ENCODE data around the gene ZNF516. TPM values are rescaled to one million over a fixed set of nuclear protein-coding genes. Genes with fewer than 3 reads are reported as not detected.
"Not testable (repeated sequence)": the region's sequence is repeated elsewhere in the genome, so short reads cannot be mapped to it uniquely, and the experiment has no call there.

The ZNF516 gene
- polyA plus RNA-seq (2013, experiment 1 of 2) = 40.4 TPM
- 42.5 TPM for polyA plus RNA-seq (2013, experiment 2 of 2)

GRCh38 chr18:76495006-76495370, at the start of gene ZNF516:
Gene ZNF516, minus strand, starts transcription at chr18:76495242. Its CDS starts 52,188 bp downstream, at chr18:76443054.
- peak within 1 kb of the TSS; percentile 90 for H2BK15ac ChIP-seq (ENCODE audit: low read length)
- H3K27ac ChIP-seq (replicated peaks; ENCODE audit: low read length) = peak within 1 kb of the TSS; percentile 96
- H2AFZ ChIP-seq (ENCODE audit: low read length) = peak within 1 kb of the TSS; percentile 87
- peak; percentile 56 for DNase-seq (ENCODE audit: low spot score)
- no peaks in the 10 kb centered on the region for H3K36me3 ChIP-seq (replicated peaks in 1 of 2; ENCODE audit: control insufficient read depth in 2 of 2, insufficient read depth in 2 of 2, low read length in 2 of 2)
- no CpG with 5 or more reads among the region's 64 CpGs for WGBS, 2 donors (ENCODE audit: extremely low coverage in 2 of 2, insufficient read length in 2 of 2, insufficient replicate concordance in 1 of 2)
- H2BK120ac ChIP-seq (ENCODE audit: low read depth, low read length) = peak within 1 kb of the TSS; percentile 77
- H3K4me2 ChIP-seq (ENCODE audit: insufficient read depth, low read length, poor library complexity, severe bottlenecking) = peak within 1 kb of the TSS; percentile 85
- H2AK5ac ChIP-seq (ENCODE audit: low read depth, low read length) = peak within 1 kb of the TSS; percentile 88
- H2BK5ac ChIP-seq (ENCODE audit: low read length) = peak within 1 kb of the TSS; percentile 98
- H3K79me1 ChIP-seq (ENCODE audit: low read depth, low read length) = peaks cover 2% of the 10 kb centered on the region
- peak within 1 kb of the TSS; percentile 95 for H3K9ac ChIP-seq (ENCODE audit: low read depth, low read length, poor library complexity)
- no peak within 1 kb of the TSS for H4K8ac ChIP-seq (ENCODE audit: low read depth, low read length)
- H3K14ac ChIP-seq (ENCODE audit: low read length) = peak within 1 kb of the TSS; percentile 85
- H3K4ac ChIP-seq (ENCODE audit: low read length) = peak within 1 kb of the TSS; percentile 97
- H3K18ac ChIP-seq (ENCODE audit: low read length) = peak within 1 kb of the TSS; percentile 98
- H3K4me1 ChIP-seq (ENCODE audit: control insufficient read depth in 2 of 2, insufficient read depth in 1 of 2, low read depth in 1 of 2, low read length in 2 of 2) = peaks cover 9 to 18% of the 10 kb centered on the region in 2 donors
- H3K9me3 ChIP-seq (replicated peaks in 1 of 2; ENCODE audit: control insufficient read depth in 2 of 2, insufficient read depth in 1 of 2, low read depth in 1 of 2, low read length in 2 of 2) = no peaks in the 10 kb centered on the region
- no peak within 1 kb of the TSS for H3K23ac ChIP-seq (ENCODE audit: low read depth, low read length, poor library complexity)
- no peak within 1 kb of the TSS for H2BK12ac ChIP-seq (ENCODE audit: low read length)
- peak within 1 kb of the TSS; percentile 76 to 89 for H3K4me3 ChIP-seq (ENCODE audit: low read length in 2 of 2)
- H4K91ac ChIP-seq (ENCODE audit: low read depth, low read length, poor library complexity) = peak within 1 kb of the TSS; percentile 43
- H3K27me3 ChIP-seq (ENCODE audit: control insufficient read depth in 3 of 3, insufficient read depth in 3 of 3, low read depth in 1 of 3, low read length in 3 of 3) = no peaks in the 10 kb centered on the region

GRCh38 chr18:76538846-76539245, 43.8 kb upstream of the ZNF516 start:
- Histone ChIP-seq H3K23ac (ENCODE audit: low read depth, low read length, poor library complexity) (no peak overlapping the region), H3K18ac (ENCODE audit: low read length) (peak overlapping the region; percentile 87), H2BK120ac (ENCODE audit: low read depth, low read length) (no peak overlapping the region), H2AK5ac (ENCODE audit: low read depth, low read length) (no peak overlapping the region), H3K27ac (replicated peaks; ENCODE audit: low read length) (no peak overlapping the region), H4K8ac (ENCODE audit: low read depth, low read length) (no peak overlapping the region), H3K27me3 (ENCODE audit: control insufficient read depth in 3 of 3, insufficient read depth in 3 of 3, low read depth in 1 of 3, low read length in 3 of 3) (no peaks in the 10 kb centered on the region), H2BK12ac (ENCODE audit: low read length) (no peak overlapping the region), H3K9ac (ENCODE audit: low read depth, low read length, poor library complexity) (no peak overlapping the region), H3K36me3 (replicated peaks in 1 of 2; ENCODE audit: control insufficient read depth in 2 of 2, insufficient read depth in 2 of 2, low read length in 2 of 2) (no peaks in the 10 kb centered on the region), H2BK5ac (ENCODE audit: low read length) (no peak overlapping the region), H3K4me2 (ENCODE audit: insufficient read depth, low read length, poor library complexity, severe bottlenecking) (no peak overlapping the region), H3K9me3 (replicated peaks in 1 of 2; ENCODE audit: control insufficient read depth in 2 of 2, insufficient read depth in 1 of 2, low read depth in 1 of 2, low read length in 2 of 2) (peaks cover 0 to 4% of the 10 kb centered on the region in 2 donors), H2AFZ (ENCODE audit: low read length) (peak overlapping the region; percentile 57), H3K14ac (ENCODE audit: low read length) (no peak overlapping the region), H2BK15ac (ENCODE audit: low read length) (no peak overlapping the region), H3K4me1 (ENCODE audit: control insufficient read depth in 2 of 2, insufficient read depth in 1 of 2, low read depth in 1 of 2, low read length in 2 of 2) (peaks cover 4 to 5% of the 10 kb centered on the region in 2 donors), H3K4me3 (ENCODE audit: low read length in 2 of 2) (no peak overlapping the region), H3K79me1 (ENCODE audit: low read depth, low read length) (no peaks in the 10 kb centered on the region), H4K91ac (ENCODE audit: low read depth, low read length, poor library complexity) (no peak overlapping the region), H3K4ac (ENCODE audit: low read length) (no peak overlapping the region)
- WGBS, 2 donors (ENCODE audit: extremely low coverage in 2 of 2, insufficient read length in 2 of 2, insufficient replicate concordance in 1 of 2) = no CpG with 5 or more reads among the region's 11 CpGs
- DNase-seq (ENCODE audit: low spot score) = no peak

GRCh38 chr18:76537621-76538020, 42.6 kb upstream of the ZNF516 start:
- H3K4me2 ChIP-seq (ENCODE audit: insufficient read depth, low read length, poor library complexity, severe bottlenecking) = no peak overlapping the region
- no peak overlapping the region for H2BK5ac ChIP-seq (ENCODE audit: low read length)
- H3K27me3 ChIP-seq (ENCODE audit: control insufficient read depth in 3 of 3, insufficient read depth in 3 of 3, low read depth in 1 of 3, low read length in 3 of 3) = no peaks in the 10 kb centered on the region
- H4K8ac ChIP-seq (ENCODE audit: low read depth, low read length) = no peak overlapping the region
- no peak overlapping the region for H4K91ac ChIP-seq (ENCODE audit: low read depth, low read length, poor library complexity)
- no peak overlapping the region for H2BK12ac ChIP-seq (ENCODE audit: low read length)
- no peak overlapping the region for H3K14ac ChIP-seq (ENCODE audit: low read length)
- no peak overlapping the region for H2AK5ac ChIP-seq (ENCODE audit: low read depth, low read length)
- H3K4ac ChIP-seq (ENCODE audit: low read length) = no peak overlapping the region
- no peaks in the 10 kb centered on the region for H3K79me1 ChIP-seq (ENCODE audit: low read depth, low read length)
- WGBS, 2 donors (ENCODE audit: extremely low coverage in 2 of 2, insufficient read length in 2 of 2, insufficient replicate concordance in 1 of 2) = no CpG with 5 or more reads among the region's 8 CpGs
- peaks cover 0 to 4% of the 10 kb centered on the region in 2 donors for H3K9me3 ChIP-seq (replicated peaks in 1 of 2; ENCODE audit: control insufficient read depth in 2 of 2, insufficient read depth in 1 of 2, low read depth in 1 of 2, low read length in 2 of 2)
- no peak overlapping the region for H3K4me3 ChIP-seq (ENCODE audit: low read length in 2 of 2)
- H2AFZ ChIP-seq (ENCODE audit: low read length) = no peak overlapping the region
- DNase-seq (ENCODE audit: low spot score) = no peak
- peaks cover 4 to 5% of the 10 kb centered on the region in 2 donors for H3K4me1 ChIP-seq (ENCODE audit: control insufficient read depth in 2 of 2, insufficient read depth in 1 of 2, low read depth in 1 of 2, low read length in 2 of 2)
- H2BK120ac ChIP-seq (ENCODE audit: low read depth, low read length) = no peak overlapping the region
- no peak overlapping the region for H3K23ac ChIP-seq (ENCODE audit: low read depth, low read length, poor library complexity)
- H3K9ac ChIP-seq (ENCODE audit: low read depth, low read length, poor library complexity) = no peak overlapping the region
- H3K36me3 ChIP-seq (replicated peaks in 1 of 2; ENCODE audit: control insufficient read depth in 2 of 2, insufficient read depth in 2 of 2, low read length in 2 of 2) = no peaks in the 10 kb centered on the region
- no peak overlapping the region for H3K18ac ChIP-seq (ENCODE audit: low read length)
- H3K27ac ChIP-seq (replicated peaks; ENCODE audit: low read length) = no peak overlapping the region
- no peak overlapping the region for H2BK15ac ChIP-seq (ENCODE audit: low read length)

- not testable (repeated sequence) for H4K8ac ChIP-seq (ENCODE audit: low read depth, low read length); H3K4me3 ChIP-seq (ENCODE audit: low read length in 2 of 2); H2BK15ac ChIP-seq (ENCODE audit: low read length); H3K4ac ChIP-seq (ENCODE audit: low read length); H2BK5ac ChIP-seq (ENCODE audit: low read length); H2AK5ac ChIP-seq (ENCODE audit: low read depth, low read length); H3K23ac ChIP-seq (ENCODE audit: low read depth, low read length, poor library complexity); H2BK12ac ChIP-seq (ENCODE audit: low read length); H3K27ac ChIP-seq (replicated peaks; ENCODE audit: low read length); H3K4me1 ChIP-seq (ENCODE audit: control insufficient read depth in 2 of 2, insufficient read depth in 1 of 2, low read depth in 1 of 2, low read length in 2 of 2); H3K14ac ChIP-seq (ENCODE audit: low read length); H2AFZ ChIP-seq (ENCODE audit: low read length); H3K18ac ChIP-seq (ENCODE audit: low read length); H3K9ac ChIP-seq (ENCODE audit: low read depth, low read length, poor library complexity); H4K91ac ChIP-seq (ENCODE audit: low read depth, low read length, poor library complexity); DNase-seq (ENCODE audit: low spot score); H3K36me3 ChIP-seq (replicated peaks in 1 of 2; ENCODE audit: control insufficient read depth in 2 of 2, insufficient read depth in 2 of 2, low read length in 2 of 2); H3K27me3 ChIP-seq (ENCODE audit: control insufficient read depth in 3 of 3, insufficient read depth in 3 of 3, low read depth in 1 of 3, low read length in 3 of 3); H3K9me3 ChIP-seq (replicated peaks in 1 of 2; ENCODE audit: control insufficient read depth in 2 of 2, insufficient read depth in 1 of 2, low read depth in 1 of 2, low read length in 2 of 2); H2BK120ac ChIP-seq (ENCODE audit: low read depth, low read length); H3K79me1 ChIP-seq (ENCODE audit: low read depth, low read length); H3K4me2 ChIP-seq (ENCODE audit: insufficient read depth, low read length, poor library complexity, severe bottlenecking)
- no CpG with 5 or more reads among the region's 5 CpGs for WGBS, 2 donors (ENCODE audit: extremely low coverage in 2 of 2, insufficient read length in 2 of 2, insufficient replicate concordance in 1 of 2)
These were observed 41.6 kb upstream of the ZNF516 start for GRCh38 chr18:76536593-76536992.

Measured in neuronal stem cell (in vitro differentiated cells).